ENCODE measurements around the gene SPRYD3.

Gene SPRYD3

DNA sequence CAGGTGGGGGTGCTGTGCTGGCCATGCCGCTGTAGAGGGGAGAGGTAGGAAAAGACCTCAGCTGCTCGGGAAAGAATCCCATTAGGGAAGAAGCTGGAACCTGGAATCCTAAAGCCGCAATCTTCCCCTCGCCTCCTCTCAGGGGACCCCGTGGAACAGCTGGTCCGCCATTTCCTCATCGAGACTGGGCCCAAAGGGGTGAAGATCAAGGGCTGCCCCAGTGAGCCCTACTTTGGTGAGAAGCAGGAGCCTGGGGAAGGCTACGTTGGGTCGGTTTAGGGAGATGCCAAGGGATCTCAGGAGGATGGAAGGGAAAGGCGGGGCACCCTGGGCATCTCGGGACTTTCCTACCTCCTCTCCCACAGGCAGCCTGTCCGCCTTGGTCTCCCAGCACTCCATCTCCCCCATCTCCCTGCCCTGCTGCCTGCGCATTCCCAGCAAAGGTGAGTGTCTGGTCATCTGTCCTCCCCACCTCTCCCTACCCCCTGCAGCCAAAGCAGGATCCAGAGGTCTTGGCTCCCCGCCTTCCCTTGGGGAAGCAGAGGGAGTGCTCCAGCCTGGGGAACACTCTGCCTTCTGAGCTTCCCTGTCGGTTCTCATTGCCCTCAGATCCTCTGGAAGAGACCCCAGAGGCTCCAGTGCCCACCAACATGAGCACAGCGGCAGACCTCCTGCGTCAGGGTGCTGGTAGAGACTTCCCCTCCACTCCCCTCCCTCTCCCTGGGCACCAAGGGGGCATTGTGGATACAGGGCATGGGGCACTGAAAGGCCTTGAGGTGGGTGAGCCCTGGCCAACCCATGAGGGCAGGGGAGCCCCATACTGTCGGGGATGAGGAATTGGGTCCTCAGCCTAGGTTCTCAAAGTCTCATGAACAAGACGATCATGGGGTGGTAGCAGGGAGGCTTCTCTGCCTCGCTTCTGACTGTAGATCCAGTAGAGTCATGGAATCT is 16.9 kb downstream of the SPRYD3 start:
- DNase-seq: no peak

- peak; percentile 56 for DNase-seq
These were observed 17.7 kb downstream of the SPRYD3 start for GRCh38 chr12:53061404-53062010.

GRCh38 chr12:53060721-53061276 is 18.4 kb downstream of the SPRYD3 start:
- peak; percentile 79 for DNase-seq

DNA sequence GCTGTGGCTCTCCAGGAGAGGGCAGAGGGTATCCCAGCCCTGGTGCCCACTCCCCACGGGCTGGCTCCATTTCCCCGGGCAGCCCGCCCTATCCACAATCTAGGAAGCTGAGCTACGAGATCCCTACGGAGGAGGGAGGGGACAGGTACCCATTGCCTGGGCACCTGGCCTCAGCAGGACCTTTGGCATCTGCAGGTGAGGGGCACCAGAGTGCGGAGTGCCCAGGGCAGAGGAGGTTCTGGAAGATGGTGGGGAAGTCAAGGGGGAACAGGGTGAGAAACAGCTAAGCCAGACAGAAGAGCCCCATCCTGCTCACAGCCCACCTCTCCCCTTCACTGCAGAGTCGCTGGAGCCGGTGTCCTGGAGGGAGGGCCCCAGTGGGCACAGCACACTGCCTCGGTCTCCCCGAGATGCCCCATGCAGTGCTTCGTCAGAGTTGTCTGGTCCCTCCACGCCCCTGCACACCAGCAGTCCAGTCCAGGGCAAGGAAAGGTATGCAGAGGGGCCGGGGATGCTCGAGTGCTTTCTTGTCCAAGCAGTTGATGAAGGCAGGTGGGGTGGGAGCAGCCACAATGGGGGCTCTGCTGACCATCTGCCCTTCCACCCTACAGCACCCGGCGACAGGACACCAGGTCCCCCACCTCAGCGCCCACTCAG is 19.0 kb downstream of the SPRYD3 start:
- no peak for DNase-seq

DNA sequence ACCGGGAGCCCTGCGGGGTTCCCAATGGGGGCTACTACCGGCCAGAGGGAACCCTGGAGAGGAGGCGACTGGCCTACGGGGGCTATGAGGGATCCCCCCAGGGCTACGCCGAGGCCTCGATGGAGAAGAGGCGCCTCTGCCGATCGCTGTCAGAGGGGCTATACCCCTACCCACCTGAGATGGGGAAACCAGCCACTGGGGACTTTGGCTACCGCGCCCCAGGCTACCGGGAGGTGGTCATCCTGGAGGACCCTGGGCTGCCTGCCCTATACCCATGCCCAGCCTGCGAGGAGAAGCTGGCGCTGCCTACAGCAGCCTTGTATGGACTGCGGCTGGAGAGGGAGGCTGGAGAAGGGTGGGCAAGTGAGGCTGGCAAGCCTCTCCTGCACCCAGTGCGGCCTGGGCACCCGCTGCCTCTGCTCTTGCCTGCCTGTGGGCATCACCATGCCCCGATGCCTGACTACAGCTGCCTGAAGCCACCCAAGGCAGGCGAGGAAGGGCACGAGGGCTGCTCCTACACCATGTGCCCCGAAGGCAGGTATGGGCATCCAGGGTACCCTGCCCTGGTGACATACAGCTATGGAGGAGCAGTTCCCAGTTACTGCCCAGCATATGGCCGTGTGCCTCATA is 19.6 kb downstream of the SPRYD3 start:
- DNase-seq: no peak

- DNase-seq: no peak
These were observed 20.3 kb downstream of the SPRYD3 start for GRCh38 chr12:53058674-53059433.

DNA sequence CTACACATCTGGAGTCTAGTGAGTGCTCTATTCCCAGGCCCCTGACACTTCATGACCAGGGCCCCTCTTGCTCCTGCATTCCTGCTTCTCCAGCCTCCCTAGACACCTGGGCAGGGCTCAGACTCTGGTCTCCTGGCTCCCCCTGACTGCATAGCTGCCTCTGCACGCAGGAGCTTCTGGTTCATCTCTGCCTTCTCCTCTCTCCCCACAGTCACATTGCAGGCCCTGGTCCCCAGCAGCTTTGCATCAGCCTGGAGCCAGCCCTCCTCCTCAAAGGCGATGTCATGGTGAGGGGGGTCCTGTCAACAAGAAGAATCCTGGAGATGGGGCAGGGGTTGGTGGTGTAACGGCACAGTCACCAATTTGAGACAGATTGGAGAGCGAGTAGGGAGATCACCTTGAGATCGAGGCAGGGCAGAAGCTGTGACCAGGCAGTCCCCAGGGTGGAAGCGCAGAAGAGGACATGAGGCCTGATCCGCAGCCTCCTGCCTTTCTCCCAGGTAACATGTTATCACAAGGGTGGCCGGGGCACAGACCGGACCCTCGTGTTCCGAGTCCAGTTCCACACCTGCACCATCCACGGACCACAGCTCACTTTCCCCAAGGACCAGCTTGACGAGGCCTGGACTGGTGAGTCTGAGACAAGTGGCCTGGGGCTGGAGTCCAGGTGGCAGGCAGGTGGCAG is 21.2 kb downstream of the SPRYD3 start:
- DNase-seq: no peak

- DNase-seq: no peak
These were observed 22.3 kb downstream of the SPRYD3 start for GRCh38 chr12:53056901-53057300.

DNA sequence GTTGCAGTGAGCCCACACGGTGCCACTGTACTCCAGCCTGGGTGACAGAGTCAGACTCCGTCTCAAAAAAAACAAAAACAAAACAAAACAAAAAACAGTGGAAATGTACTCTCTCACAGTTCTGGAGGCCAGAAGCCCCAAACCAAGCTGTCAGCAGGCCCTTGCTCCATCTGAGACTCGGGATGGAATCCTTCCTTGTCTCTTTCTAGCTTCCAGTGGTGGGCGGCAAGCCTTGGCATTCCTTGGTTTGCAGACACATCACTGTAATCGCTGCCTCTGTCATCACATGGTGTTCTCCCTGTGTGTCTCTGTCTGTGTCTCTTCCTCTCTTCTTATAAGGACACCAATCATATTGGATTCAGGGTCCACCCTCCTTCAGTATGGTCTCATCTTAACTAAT is 22.9 kb downstream of the SPRYD3 start:
- DNase-seq: no peak

- no peak for DNase-seq
These were observed 23.5 kb downstream of the SPRYD3 start for GRCh38 chr12:53055471-53056266.

GRCh38 chr12:53054112-53054878 is 24.9 kb downstream of the SPRYD3 start:
- DNase-seq: peak; percentile 97

DNA sequence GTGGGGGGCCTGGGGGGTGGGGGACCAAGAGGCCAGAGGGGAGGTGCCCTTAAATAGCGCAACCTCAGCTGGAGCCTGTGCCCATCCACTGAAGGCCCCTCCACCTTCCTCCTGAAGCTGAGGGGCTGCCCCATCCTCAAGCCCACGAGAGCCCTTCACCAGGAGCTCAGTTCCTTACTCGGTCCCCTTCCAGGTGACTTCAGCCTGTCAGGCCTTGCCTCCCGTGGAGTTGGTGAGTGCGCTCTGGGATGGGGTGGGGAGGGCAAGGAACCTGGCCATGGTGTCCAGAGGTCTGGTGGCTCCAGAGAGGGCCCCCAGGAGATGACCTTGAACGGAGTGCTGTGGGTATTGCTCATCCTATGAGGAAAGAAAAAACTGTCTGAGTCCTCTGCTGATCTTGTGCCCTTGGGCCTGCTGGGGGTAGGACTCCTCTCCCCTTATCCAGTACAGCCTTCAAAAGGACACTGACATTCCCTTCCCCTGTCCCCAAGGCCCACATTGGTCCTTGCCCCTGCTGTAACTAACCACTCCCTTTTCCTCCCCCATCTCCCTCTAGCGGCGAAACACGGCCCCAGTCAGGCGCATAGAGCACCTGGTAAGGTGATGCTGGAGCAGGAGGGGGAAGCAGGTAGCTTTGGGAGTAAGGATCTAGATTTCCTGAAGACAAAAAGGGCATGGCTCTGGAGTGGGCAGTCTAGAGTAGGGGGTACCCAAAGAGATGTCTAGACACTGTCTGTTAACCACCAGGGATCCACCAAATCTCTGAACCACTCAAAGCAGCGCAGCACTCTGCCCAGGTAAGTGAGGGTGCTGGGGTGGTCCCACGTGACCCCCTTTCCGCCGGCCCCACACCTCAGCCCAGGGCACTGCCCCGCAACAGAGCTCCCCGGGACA is 25.7 kb downstream of the SPRYD3 start:
- DNase-seq: peak; percentile 75

DNA sequence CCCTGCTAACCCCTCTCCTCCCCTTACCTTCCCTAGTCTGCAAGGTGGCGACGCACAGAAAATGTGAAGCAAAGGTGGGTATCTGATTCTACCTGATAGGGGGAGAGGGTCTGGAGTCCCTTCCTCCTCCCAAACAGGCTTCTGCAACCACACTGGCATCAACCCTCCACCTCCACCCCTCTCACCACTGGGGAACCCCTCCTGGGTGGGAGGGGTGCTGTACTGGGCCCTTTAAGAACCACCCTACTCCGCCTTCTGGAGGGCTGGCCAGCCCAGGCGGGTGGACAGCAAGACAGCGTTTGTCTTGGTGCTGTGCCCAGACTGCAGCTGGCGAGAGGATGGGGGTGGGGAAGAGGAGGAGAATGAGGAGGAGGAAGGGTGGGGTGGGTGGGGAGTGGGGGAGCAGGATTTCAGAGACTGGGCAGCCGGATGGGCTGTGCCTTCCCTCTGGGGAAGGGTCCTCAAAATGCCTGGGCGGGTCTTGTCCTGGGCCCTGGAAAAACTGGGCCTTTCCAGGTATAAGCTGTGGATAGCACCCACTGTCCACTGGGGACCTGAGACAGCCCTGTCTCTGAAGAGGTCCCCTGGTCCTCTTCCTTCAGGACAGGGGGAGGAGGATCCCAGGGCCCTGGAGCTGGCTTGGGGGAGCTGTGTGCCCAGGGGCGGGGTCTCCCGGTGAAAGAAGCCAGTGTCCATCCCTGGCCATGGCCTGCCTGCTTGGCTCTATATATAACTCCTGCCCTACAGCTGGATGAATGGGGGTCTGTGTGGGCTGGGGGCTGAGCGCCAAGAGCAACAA is 26.6 kb downstream of the SPRYD3 start:
- DNase-seq: no peak

GRCh38 chr12:53051881-53052412 is 27.2 kb downstream of the SPRYD3 start:
- no peak for DNase-seq

DNA sequence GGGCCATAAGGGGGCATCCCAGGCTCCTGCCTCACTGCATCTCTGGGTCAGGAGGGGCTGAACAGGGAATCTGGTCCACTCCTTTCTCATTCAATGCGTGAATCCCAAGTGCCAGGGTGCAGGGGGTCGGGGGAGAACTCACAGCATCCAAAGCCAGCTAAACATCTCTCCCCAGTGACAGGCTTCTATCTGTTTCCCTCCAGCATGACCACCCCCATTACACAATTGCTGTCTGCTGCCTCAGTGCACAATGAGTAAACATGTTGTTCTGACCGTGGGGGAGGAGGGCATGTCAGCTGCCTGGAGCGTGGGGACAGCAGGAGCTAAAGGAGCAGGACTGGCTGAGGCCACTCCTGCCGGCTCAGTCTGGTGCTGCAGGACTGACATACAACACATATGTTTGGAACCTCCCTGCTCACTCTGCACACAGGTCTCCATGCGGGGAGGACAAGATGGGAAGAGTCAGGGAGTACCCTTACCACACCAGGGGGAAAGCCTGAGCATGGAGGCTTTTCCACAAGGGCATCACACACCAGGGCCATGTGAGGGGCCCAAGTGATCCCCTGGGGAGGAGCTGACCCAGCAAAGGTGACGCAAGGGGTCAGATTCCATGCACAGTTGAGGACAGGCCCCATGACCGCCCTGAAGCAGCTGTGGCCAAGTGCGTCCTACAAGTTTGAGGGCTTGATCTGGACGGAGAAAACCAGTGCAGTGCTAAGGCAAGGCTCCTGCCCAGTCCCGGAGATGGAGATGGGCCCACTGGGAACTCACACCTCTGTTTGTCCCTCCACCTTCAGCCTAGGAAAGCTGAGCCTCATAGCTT is 27.9 kb downstream of the SPRYD3 start:
- DNase-seq: no peak

- no peak for DNase-seq
These were observed 28.6 kb downstream of the SPRYD3 start for GRCh38 chr12:53050426-53051057.
